Measurements from ENCODE around the gene SMYD3. TPM values are rescaled to one million over a fixed set of nuclear protein-coding genes. Genes with fewer than 3 reads are reported as not detected.
"Not testable (repeated sequence)": the region's sequence is repeated elsewhere in the genome, so short reads cannot be mapped to it uniquely, and the experiment has no call there.

SMYD3 gene
- total RNA-seq, 1 donor from 2014 or later, result 27.2 TPM

GRCh38 chr1:245942856-245943255 lies 564.2 kb downstream of the SMYD3 start:
- DNase-seq (no peak), ATAC-seq (no peak)
- Histone ChIP-seq H3K9me3 (no peaks in the 10 kb centered on the region), H3K27me3 (no peaks in the 10 kb centered on the region), H3K36me3 (no peaks in the 10 kb centered on the region), H3K27ac (no peak overlapping the region), H3K4me3 (no peak overlapping the region), H3K4me1 (no peaks in the 10 kb centered on the region)
- TF ChIP-seq, protein P1, sequence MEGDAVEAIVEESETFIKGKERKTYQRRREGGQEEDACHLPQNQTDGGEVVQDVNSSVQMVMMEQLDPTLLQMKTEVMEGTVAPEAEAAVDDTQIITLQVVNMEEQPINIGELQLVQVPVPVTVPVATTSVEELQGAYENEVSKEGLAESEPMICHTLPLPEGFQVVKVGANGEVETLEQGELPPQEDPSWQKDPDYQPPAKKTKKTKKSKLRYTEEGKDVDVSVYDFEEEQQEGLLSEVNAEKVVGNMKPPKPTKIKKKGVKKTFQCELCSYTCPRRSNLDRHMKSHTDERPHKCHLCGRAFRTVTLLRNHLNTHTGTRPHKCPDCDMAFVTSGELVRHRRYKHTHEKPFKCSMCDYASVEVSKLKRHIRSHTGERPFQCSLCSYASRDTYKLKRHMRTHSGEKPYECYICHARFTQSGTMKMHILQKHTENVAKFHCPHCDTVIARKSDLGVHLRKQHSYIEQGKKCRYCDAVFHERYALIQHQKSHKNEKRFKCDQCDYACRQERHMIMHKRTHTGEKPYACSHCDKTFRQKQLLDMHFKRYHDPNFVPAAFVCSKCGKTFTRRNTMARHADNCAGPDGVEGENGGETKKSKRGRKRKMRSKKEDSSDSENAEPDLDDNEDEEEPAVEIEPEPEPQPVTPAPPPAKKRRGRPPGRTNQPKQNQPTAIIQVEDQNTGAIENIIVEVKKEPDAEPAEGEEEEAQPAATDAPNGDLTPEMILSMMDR (IDR thresholded peaks at IDR 0.05), result no peak
- intact Hi-C loops (cut with DNase I), result no loop called here

DNA sequence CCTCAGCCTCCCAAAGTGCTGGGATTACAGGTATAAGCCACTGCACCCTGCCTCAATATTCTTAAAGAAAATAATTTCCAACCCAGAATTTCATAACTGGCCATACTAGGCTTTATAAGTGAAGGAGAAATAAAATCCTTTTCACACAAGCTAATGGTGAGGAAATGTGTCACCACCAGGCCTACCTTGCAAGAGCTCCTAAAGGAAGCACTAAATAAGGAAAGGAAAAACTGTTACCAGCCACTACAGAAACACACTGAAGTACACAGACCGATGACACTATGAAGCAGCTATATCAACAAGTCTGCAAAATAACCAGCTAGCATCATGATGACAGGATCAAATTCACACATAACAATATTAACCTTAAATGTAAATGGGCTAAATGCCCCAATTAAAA lies 565.3 kb downstream of the SMYD3 start:
- not testable (repeated sequence) for ATAC-seq

DNA sequence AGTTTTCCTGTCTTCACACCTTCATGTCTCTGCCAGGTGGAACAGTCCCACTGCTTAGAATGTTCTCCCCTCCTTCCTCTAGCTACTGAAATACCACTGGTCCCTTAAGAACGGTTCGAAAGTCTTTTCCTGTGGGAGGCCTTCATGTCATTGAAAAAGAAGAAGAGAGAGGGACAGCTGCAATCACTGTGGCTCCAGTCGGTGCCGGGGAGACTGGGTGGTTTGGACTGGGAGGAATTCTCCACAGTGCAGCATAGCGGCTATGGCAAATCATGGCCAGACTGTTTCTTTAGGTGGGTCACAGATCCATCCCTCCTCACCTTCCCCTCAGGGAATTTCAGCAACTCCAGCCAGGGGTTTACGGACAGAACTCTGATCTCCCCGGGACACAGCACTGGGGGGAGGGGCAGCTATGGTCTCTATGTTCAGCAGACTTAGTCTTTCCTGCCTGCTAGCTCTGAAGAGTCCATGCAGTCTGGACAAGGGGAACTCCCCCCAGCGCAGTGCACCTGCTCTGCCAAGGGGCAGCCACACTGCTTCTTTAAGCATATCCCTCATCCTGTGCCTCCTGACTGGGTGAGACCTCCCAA lies 567.2 kb downstream of the SMYD3 start:
- intact Hi-C loops (cut with DNase I), result no loop called here
- DNase-seq, result no peak
- TF ChIP-seq, protein P1 (IDR thresholded peaks at IDR 0.05), result no peak
- Histone ChIP-seq H3K27me3 (no peaks in the 10 kb centered on the region), H3K9me3 (no peaks in the 10 kb centered on the region), H3K27ac (no peak overlapping the region), H3K4me1 (no peaks in the 10 kb centered on the region), H3K36me3 (no peaks in the 10 kb centered on the region), H3K4me3 (no peak overlapping the region)
- ATAC-seq, result no peak

More for the DNA sequence above, 565.3 kb downstream of the SMYD3 start:
- H3K27me3 ChIP-seq; DNase-seq; H3K4me1 ChIP-seq; H3K9me3 ChIP-seq; H3K27ac ChIP-seq; intact Hi-C loops (cut with DNase I); H3K36me3 ChIP-seq; H3K4me3 ChIP-seq: not testable (repeated sequence)

DNA sequence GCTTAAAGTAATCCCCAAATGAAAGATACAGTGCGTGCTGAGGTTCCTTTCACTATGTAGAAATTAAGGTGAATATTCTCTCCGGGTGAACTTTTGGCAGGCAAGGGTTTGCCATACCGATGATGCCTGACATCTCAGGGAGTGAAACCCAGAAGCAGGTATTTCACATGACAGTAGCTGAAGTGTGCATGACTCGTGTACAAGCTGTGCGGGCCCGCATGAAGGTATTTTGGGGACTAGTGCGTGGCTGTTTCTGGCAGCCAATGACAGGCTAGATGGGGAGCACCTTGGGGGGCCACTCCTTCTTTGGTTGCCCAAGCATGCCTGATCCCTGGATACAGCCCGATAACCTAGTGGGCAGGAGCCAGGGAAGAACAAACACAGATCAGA lies 569.0 kb downstream of the SMYD3 start:
- TF ChIP-seq, protein P1 (IDR thresholded peaks at IDR 0.05), result no peak
- Histone ChIP-seq H3K9me3 (no peaks in the 10 kb centered on the region), H3K27ac (no peak overlapping the region), H3K4me1 (no peaks in the 10 kb centered on the region), H3K27me3 (no peaks in the 10 kb centered on the region), H3K36me3 (no peaks in the 10 kb centered on the region), H3K4me3 (no peak overlapping the region)
- ATAC-seq, result no peak
- intact Hi-C loops (cut with DNase I), result no loop called here
- DNase-seq, result no peak

DNA sequence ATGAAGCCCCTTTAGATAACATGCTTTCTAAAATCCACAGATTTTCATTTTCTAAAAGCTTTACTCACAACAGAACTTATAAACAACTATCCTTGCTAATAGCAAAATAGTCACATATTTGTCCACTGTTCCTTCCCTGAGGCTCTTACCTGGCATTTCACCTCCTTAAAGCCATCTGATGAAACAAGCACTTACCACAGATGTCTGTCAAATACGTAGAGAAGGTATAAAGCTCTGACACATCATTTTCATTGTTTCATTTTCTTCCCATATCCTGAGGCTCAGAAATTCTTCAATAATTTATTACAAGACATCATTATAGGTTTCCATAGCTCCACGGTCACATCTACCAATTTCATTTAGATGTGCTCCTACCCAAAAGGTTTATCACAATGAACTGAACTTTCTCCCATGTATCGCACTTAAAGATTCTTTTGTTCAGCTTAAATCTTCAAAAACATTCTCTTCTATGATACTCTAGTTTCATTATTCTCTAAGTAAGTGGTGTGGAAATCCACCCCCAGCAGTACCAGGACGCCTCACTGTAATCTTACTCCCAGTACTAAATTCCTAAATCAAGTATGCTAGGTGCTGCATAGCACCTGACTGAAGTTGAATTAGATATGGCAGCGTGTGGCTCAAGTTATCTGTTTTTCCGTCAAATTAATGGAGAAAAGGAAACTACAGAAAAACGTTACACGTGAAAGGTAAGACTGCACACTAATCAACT lies 569.6 kb downstream of the SMYD3 start:
- TF ChIP-seq, protein P1 (IDR thresholded peaks at IDR 0.05), result no peak
- H3K9me3 ChIP-seq, result no peaks in the 10 kb centered on the region
- no peak overlapping the region for H3K4me3 ChIP-seq
- no peak overlapping the region for H3K27ac ChIP-seq
- no peaks in the 10 kb centered on the region for H3K36me3 ChIP-seq
- no peaks in the 10 kb centered on the region for H3K4me1 ChIP-seq
- DNase-seq (no peak), ATAC-seq (no peak)
- H3K27me3 ChIP-seq, result no peaks in the 10 kb centered on the region
- intact Hi-C loops (cut with DNase I), result no loop called here

DNA sequence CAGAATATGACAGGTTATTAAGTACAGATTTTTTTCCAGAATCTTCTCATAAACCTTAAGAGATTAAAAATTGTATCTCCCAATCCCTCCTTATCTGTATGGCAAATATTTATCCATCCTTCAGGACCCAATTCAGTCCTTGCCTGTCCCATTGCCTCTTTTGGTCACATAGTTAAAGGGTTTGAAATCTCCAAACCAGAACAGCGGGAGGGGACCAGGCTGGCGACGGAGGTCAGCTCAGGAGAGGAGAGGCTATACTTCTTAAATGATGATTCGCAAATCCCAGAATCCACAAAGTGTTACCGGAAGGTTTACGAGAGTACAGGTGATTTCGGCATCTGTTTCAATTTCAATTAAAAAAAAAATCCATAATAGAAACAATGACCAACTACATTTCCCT lies 572.7 kb downstream of the SMYD3 start:
- no peak overlapping the region for H3K27ac ChIP-seq
- TF ChIP-seq, protein P1 (IDR thresholded peaks at IDR 0.05), result no peak
- intact Hi-C loops (cut with DNase I), result no loop called here
- H3K36me3 ChIP-seq, result no peaks in the 10 kb centered on the region
- no peak overlapping the region for H3K4me3 ChIP-seq
- DNase-seq (no peak), ATAC-seq (no peak)
- H3K9me3 ChIP-seq, result no peaks in the 10 kb centered on the region
- no peaks in the 10 kb centered on the region for H3K4me1 ChIP-seq
- no peaks in the 10 kb centered on the region for H3K27me3 ChIP-seq
